ENCODE results near the gene TCEANC2.
"Not testable (repeated sequence)": the region's sequence is repeated elsewhere in the genome, so short reads cannot be mapped to it uniquely, and the experiment has no call there.

- TF ChIP-seq ZNF331 (CRISPR knock-in tag; IDR thresholded peaks at IDR 0.05; ENCODE audit: low read depth); CTCF (conservative IDR thresholded peaks at IDR 0.05; ENCODE audit: low read depth in 2 of 2); EZH2 (IDR thresholded peaks at IDR 0.05; ENCODE audit: low read depth, unreplicated experiment): not testable (repeated sequence)
Measured at GRCh38 chr1:54094730-54095105, 41.3 kb downstream of the TCEANC2 start.
